ENCODE results near the gene TM9SF1. TPM values are rescaled to one million over a fixed set of nuclear protein-coding genes. Genes with fewer than 3 reads are reported as not detected.
A peak's percentile ranks its signal among the peaks of the same experiment; 100 is the strongest.

TM9SF1 gene
- total and polyA plus RNA-seq, 2 of the 4 experiments (the other 2 are of a cell fraction), result 40.4 to 65.6 TPM

DNA sequence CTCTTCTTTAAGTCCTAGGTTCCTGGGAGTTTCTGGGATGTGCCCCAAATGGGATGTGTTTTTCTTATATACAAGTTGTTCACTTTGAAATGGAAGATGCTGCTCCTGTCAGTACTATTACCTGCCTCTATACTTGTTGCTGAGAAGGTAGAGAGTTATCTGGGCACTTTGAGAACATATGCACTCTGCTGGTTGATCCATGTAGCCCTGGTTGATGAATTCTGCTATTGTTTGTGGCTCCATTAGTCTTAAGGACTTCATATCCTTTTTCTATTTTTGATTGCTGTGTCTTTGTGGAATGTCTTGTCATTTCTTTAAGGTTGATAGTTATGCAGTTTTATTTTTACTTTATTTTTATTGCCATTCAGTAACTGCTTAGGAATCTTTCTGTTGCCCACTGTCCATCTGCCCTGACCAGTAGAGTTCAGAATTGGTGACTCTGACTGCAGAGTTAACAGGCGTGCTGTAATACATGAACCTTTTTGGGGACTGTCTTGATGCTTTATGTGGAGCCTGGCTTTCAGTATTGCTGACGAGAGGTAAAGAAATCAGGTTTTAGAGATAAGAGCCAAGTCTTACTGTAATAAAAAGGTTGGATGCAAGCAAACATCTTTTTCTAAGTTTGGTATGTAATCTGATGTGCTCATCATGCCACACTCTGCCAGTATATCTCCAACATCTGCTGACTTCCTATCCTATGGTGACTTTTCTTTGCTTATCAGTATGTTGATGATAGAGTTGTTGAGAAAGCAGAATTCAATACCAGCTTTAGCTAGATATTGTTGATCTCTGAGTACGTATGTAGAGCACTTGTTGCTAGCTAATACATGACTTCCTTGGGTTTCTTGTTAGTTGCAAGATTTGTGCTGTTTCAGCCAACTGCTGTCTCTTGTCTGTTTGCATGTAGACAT lies 39.1 kb upstream of the TM9SF1 start:
- Histone ChIP-seq H3K4me2 (ENCODE audit: low read depth, low read length) (no peak overlapping the region; the same call in 1 of the 2 replicates), H3K4ac (ENCODE audit: low read depth, low read length) (no peak overlapping the region), H4K5ac (ENCODE audit: low read depth, low read length) (no peak overlapping the region), H4K91ac (ENCODE audit: insufficient read depth, low read depth, low read length) (no peak overlapping the region), H2AK9ac (replicated peaks; ENCODE audit: low read depth, low read length, poor library complexity) (no peak overlapping the region), H3K18ac (ENCODE audit: low read depth, low read length) (no peak overlapping the region), H3K56ac (ENCODE audit: extremely low read depth, insufficient read depth, low read length) (no peak overlapping the region), H3K79me1 (ENCODE audit: low read depth in 1 of 2, low read length in 2 of 2) (peaks cover 48 to 85% of the 10 kb centered on the region in 2 experiments), H3K27me3 (ENCODE audit: control insufficient read depth, insufficient read depth, low read length) (no peaks in the 10 kb centered on the region), H2AK5ac (ENCODE audit: low read depth, low read length) (no peak overlapping the region), H3K4me1 (ENCODE audit: control insufficient read depth, insufficient read depth, low read length) (peaks cover 8% of the 10 kb centered on the region), H4K20me1 (ENCODE audit: insufficient read depth, low read length) (no peaks in the 10 kb centered on the region), H3K4me3 (ENCODE audit: insufficient read depth, low read depth, low read length) (no peak overlapping the region), H2AFZ (replicated peaks; ENCODE audit: low read length, poor library complexity) (no peak overlapping the region), H2BK120ac (ENCODE audit: low read depth, low read length) (no peak overlapping the region), H3K9ac (ENCODE audit: low read depth, low read length) (no peak overlapping the region), H2BK5ac (ENCODE audit: low read depth, low read length, poor library complexity, severe bottlenecking) (no peak overlapping the region), H3K36me3 (ENCODE audit: control insufficient read depth, insufficient read depth, low read length) (peaks cover 28% of the 10 kb centered on the region), H2BK15ac (ENCODE audit: low read depth, low read length) (no peak overlapping the region), H3K27ac (ENCODE audit: insufficient read depth, low read length) (no peak overlapping the region), H3K9me1 (ENCODE audit: insufficient read depth, low read length) (peaks cover 19% of the 10 kb centered on the region), H2BK20ac (ENCODE audit: low read depth, low read length) (no peak overlapping the region), H3K23ac (ENCODE audit: low read depth, low read length) (0 out of 2 replicates have a peak overlapping the region, but pooled peaks have one; percentile 36), H3K14ac (replicated peaks; ENCODE audit: low read depth, low read length) (no peak overlapping the region), H3K9me3 (ENCODE audit: control insufficient read depth, insufficient read depth, low read length) (no peaks in the 10 kb centered on the region), H4K8ac (ENCODE audit: low read depth in 2 of 2, low read length in 2 of 2) (no peak overlapping the region)
- dilution Hi-C loops (cut with HindIII; ENCODE audit: low sequenced_read_pairs, unreplicated experiment) (no loop called here), in situ Hi-C loops (cut with MboI; ENCODE audit: low sequenced_read_pairs) (loop anchor here (10.0 kb wide), 1 partner anchor 200 kb away; no protein-coding TSS in a partner anchor), intact Hi-C loops (cut with micrococcal nuclease) (no loop called here)
- CTCF ChIA-PET, result no interaction called here
- ATAC-seq (ENCODE audit: low read depth), result no peak
- 71% methylated on average over 1 of the region's 3 CpGs; no CpG with 5 or more reads in 1 of the 2 experiments for WGBS, 2 experiments (ENCODE audit: extremely low coverage in 2 of 2, insufficient read length in 1 of 2)
- TF ChIP-seq POLR2A (IDR thresholded peaks at IDR 0.05; ENCODE audit: low read depth, low read length), result no peak
- no peak for TF ChIP-seq CHD1 (IDR thresholded peaks at IDR 0.05; ENCODE audit: low read depth, low read length)
- TF ChIP-seq, protein P1, sequence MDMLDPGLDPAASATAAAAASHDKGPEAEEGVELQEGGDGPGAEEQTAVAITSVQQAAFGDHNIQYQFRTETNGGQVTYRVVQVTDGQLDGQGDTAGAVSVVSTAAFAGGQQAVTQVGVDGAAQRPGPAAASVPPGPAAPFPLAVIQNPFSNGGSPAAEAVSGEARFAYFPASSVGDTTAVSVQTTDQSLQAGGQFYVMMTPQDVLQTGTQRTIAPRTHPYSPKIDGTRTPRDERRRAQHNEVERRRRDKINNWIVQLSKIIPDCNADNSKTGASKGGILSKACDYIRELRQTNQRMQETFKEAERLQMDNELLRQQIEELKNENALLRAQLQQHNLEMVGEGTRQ (IDR thresholded peaks at IDR 0.05; ENCODE audit: low read depth, low read length), result no peak
- TF ChIP-seq, protein P2, sequence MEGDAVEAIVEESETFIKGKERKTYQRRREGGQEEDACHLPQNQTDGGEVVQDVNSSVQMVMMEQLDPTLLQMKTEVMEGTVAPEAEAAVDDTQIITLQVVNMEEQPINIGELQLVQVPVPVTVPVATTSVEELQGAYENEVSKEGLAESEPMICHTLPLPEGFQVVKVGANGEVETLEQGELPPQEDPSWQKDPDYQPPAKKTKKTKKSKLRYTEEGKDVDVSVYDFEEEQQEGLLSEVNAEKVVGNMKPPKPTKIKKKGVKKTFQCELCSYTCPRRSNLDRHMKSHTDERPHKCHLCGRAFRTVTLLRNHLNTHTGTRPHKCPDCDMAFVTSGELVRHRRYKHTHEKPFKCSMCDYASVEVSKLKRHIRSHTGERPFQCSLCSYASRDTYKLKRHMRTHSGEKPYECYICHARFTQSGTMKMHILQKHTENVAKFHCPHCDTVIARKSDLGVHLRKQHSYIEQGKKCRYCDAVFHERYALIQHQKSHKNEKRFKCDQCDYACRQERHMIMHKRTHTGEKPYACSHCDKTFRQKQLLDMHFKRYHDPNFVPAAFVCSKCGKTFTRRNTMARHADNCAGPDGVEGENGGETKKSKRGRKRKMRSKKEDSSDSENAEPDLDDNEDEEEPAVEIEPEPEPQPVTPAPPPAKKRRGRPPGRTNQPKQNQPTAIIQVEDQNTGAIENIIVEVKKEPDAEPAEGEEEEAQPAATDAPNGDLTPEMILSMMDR (conservative IDR thresholded peaks at IDR 0.05; ENCODE audit: low read depth, low read length), result no peak
- no peak for TF ChIP-seq RCOR1 (IDR thresholded peaks at IDR 0.05; ENCODE audit: insufficient replicate concordance, low read length)
- no peak for TF ChIP-seq FOS (IDR thresholded peaks at IDR 0.05; ENCODE audit: low read depth, low read length)
- no peak for TF ChIP-seq SMC3 (IDR thresholded peaks at IDR 0.05; ENCODE audit: low read depth, low read length)
- no peak for TF ChIP-seq MAZ (IDR thresholded peaks at IDR 0.05; ENCODE audit: borderline replicate concordance, low read depth, low read length)
- BruUV-seq (replicated peaks), result no TSS peak
- POLR2A ChIA-PET (ENCODE audit: unreplicated experiment), result interaction anchor here (1.2 kb wide), 1 partner anchor 8 kb away, joined by 3 read pairs; the partner anchor contains the start of gene TINF2
- DNase-seq, result no peak
